H9 (cell line): Measurements from ENCODE around the gene CDYL2. TPM values are rescaled to one million over a fixed set of nuclear protein-coding genes. Genes with fewer than 3 reads are reported as not detected.

ENCODE experiments used
- DNase-seq: peaks from one replicate; pipeline ENCODE4 v3.0.0-alpha.2; 2017
- H2AFZ ChIP-seq: one replicate; pipeline ENCODE4 v1.6.1; 2013; ENCODE audit warnings: mild to moderate bottlenecking, low read length, control low read depth, moderate library complexity
- H2AK5ac ChIP-seq: 2 replicates; pipeline ENCODE4 v1.6.1; 2013; ENCODE audit warnings: low read length, control low read depth, mixed read lengths; ENCODE audit not compliant: insufficient read length
- H2BK120ac ChIP-seq: one replicate; pipeline ENCODE4 v1.6.1; 2013; ENCODE audit warnings: low read depth, mild to moderate bottlenecking, low read length, control low read depth, inconsistent platforms; ENCODE audit not compliant: poor library complexity, severe bottlenecking
- H2BK12ac ChIP-seq: 2 replicates; pipeline ENCODE4 v1.6.1; 2013; ENCODE audit warnings: low read length, control low read depth, mixed read lengths, low read depth; ENCODE audit not compliant: insufficient read length
- H2BK15ac ChIP-seq: 2 replicates; pipeline ENCODE4 v1.6.1; 2013; ENCODE audit warnings: low read depth, low read length, control low read depth
- H2BK20ac ChIP-seq: one replicate; pipeline ENCODE4 v1.6.1; 2013; ENCODE audit warnings: low read depth, mild to moderate bottlenecking, low read length, control low read depth, inconsistent platforms; ENCODE audit not compliant: poor library complexity, severe bottlenecking
- H2BK5ac ChIP-seq: 2 replicates; pipeline ENCODE4 v1.6.1; 2013; ENCODE audit warnings: low read length, control low read depth, mixed read lengths; ENCODE audit not compliant: insufficient read length
- H3K14ac ChIP-seq: 2 replicates; pipeline ENCODE4 v1.6.1; 2013; ENCODE audit warnings: low read length, control low read depth; ENCODE audit not compliant: insufficient read depth
- H3K18ac ChIP-seq: 2 replicates; pipeline ENCODE4 v1.6.1; 2013; ENCODE audit warnings: low read depth, mild to moderate bottlenecking, mixed read lengths, low read length, control low read depth; ENCODE audit not compliant: insufficient read length
- H3K23ac ChIP-seq: 2 replicates; pipeline ENCODE4 v1.6.1; 2013; ENCODE audit warnings: low read length, control low read depth, mixed read lengths, low read depth; ENCODE audit not compliant: insufficient read length
- H3K23me2 ChIP-seq: 2 replicates; pipeline ENCODE4 v1.6.1; 2013; ENCODE audit warnings: low read depth, mild to moderate bottlenecking, mixed read lengths, low read length, control low read depth; ENCODE audit not compliant: insufficient read length, poor library complexity, severe bottlenecking
- H3K27ac ChIP-seq: 2 replicates; pipeline ENCODE4 v1.5.1; 2013; ENCODE audit warnings: low read length, control low read depth, mixed read lengths, low read depth; ENCODE audit not compliant: insufficient read length
- H3K27me3 ChIP-seq: 2 replicates; pipeline ENCODE4 v1.6.1; 2013; ENCODE audit warnings: low read length, control low read depth, inconsistent platforms; ENCODE audit not compliant: insufficient read depth
- H3K4ac ChIP-seq: 2 replicates; pipeline ENCODE4 v1.6.1; 2013; ENCODE audit warnings: low read depth, mild to moderate bottlenecking, control low read depth, inconsistent platforms, low read length, moderate library complexity
- H3K4me1 ChIP-seq: 2 replicates; pipeline ENCODE4 v1.6.1; 2013; ENCODE audit warnings: low read length, control low read depth, inconsistent platforms; ENCODE audit not compliant: insufficient read depth
- H3K4me2 ChIP-seq: 2 replicates; pipeline ENCODE4 v1.6.1; 2013; ENCODE audit warnings: low read length, control low read depth, mixed read lengths; ENCODE audit not compliant: insufficient read length, insufficient read depth
- H3K56ac ChIP-seq: 2 replicates; pipeline ENCODE4 v1.6.1; 2013; ENCODE audit warnings: low read depth, mild to moderate bottlenecking, mixed read lengths, low read length, control low read depth; ENCODE audit not compliant: insufficient read length
- H3K79me1 ChIP-seq: 2 replicates; pipeline ENCODE4 v1.6.1; 2013; ENCODE audit warnings: low read depth, mild to moderate bottlenecking, moderate library complexity, low read length, control low read depth, inconsistent platforms; ENCODE audit not compliant: insufficient read depth, poor library complexity, severe bottlenecking
- H3K79me2 ChIP-seq: 2 replicates; pipeline ENCODE4 v1.6.1; 2013; ENCODE audit warnings: low read length, control low read depth, inconsistent platforms; ENCODE audit not compliant: insufficient read depth
- H3K9ac ChIP-seq: 2 replicates; pipeline ENCODE4 v1.6.1; 2013; ENCODE audit warnings: low read length, control low read depth, mixed read lengths; ENCODE audit not compliant: insufficient read length; ENCODE audit errors: extremely low read depth
- H3K9me3 ChIP-seq: one replicate; pipeline ENCODE4 v1.6.1; 2013; ENCODE audit warnings: low read depth, low read length, inconsistent platforms; ENCODE audit not compliant: control insufficient read depth
- H3T11ph ChIP-seq: one replicate; pipeline ENCODE4 v1.6.1; 2013; ENCODE audit warnings: mild to moderate bottlenecking, low read length, control low read depth, inconsistent platforms
- H4K20me1 ChIP-seq: one replicate; pipeline ENCODE4 v1.6.1; 2013; ENCODE audit not compliant: control insufficient read depth, insufficient read length, insufficient read depth
- H4K5ac ChIP-seq: 2 replicates; pipeline ENCODE4 v1.6.1; 2013; ENCODE audit warnings: low read depth, mild to moderate bottlenecking, mixed read lengths, low read length, control low read depth; ENCODE audit not compliant: insufficient read length
- H4K8ac ChIP-seq: replicated peaks from 2 replicates; pipeline ENCODE4 v1.6.1; 2013; ENCODE audit warnings: low read length, control low read depth, mixed read lengths, low read depth; ENCODE audit not compliant: insufficient read length
- H4K91ac ChIP-seq: 2 replicates; pipeline ENCODE4 v1.6.1; 2013; ENCODE audit warnings: low read depth, mild to moderate bottlenecking, moderate library complexity, mixed read lengths, low read length, control low read depth; ENCODE audit not compliant: insufficient read length
- H3K27ac Mint-ChIP-seq, 3 experiments: 2 replicates in 2 of 3; 3 replicates in 1 of 3; pipeline ENCODE4 v1.8.0; 2020 to 2021; ENCODE audit warnings: mixed read lengths in 3 of 3, mild to moderate bottlenecking in 1 of 3, moderate library complexity in 1 of 3
- H3K27me3 Mint-ChIP-seq: 2 replicates; pipeline ENCODE4 v1.8.0; 2021; ENCODE audit warnings: low read depth, mild to moderate bottlenecking, moderate library complexity, mixed read lengths
- H3K36me3 Mint-ChIP-seq, 3 experiments: 2 replicates in 2 of 3; 3 replicates in 1 of 3; pipeline ENCODE4 v1.8.0; 2020 to 2021; ENCODE audit warnings: low read depth in 3 of 3, mixed read lengths in 3 of 3; ENCODE audit not compliant: insufficient read depth in 1 of 3
- H3K4me1 Mint-ChIP-seq, 2 experiments: 2 replicates each; pipeline ENCODE4 v1.8.0; 2020; ENCODE audit warnings: mixed read lengths in 2 of 2
- H3K4me3 Mint-ChIP-seq, 2 experiments: 2 replicates in 1 of 2; 3 replicates in 1 of 2; pipeline ENCODE4 v1.8.0; 2020 to 2021; ENCODE audit warnings: mild to moderate bottlenecking in 2 of 2, mixed read lengths in 2 of 2, moderate library complexity in 1 of 2
- H3K9me3 Mint-ChIP-seq, 2 experiments: 2 replicates in 1 of 2; 3 replicates in 1 of 2; pipeline ENCODE4 v1.8.0; 2020; ENCODE audit warnings: mild to moderate bottlenecking in 2 of 2, mixed read lengths in 2 of 2, moderate library complexity in 1 of 2
- WGBS: extraction: QIAGEN DNeasy Blood & Tissue Kit; methylation state at CpG from one replicate; pipeline ENCODE4 v1.1.7; 2013; ENCODE audit warnings: missing lambda C conversion rate, low lambda C conversion rate, mixed read lengths; ENCODE audit not compliant: insufficient read length; ENCODE audit errors: extremely low coverage; 5-methylcytosine and 5-hydroxymethylcytosine counted together
- total RNA-seq: library from RNA; stranded (reverse); gene quantifications from 2 replicates; pipeline ENCODE4 v1.2.1, GENCODE V29; 2021
- TF ChIP-seq, protein P1 (sequence below): fragments of 200-600 bp; sonication (generic); conservative IDR thresholded peaks from 3 replicates; pipeline ENCODE4 v1.8.0; 2021; ENCODE audit warnings: antibody characterized with exemption, mild to moderate bottlenecking

The CDYL2 gene
- total RNA-seq, 1 experiment from 2014 or later: 4.2 TPM

DNA sequence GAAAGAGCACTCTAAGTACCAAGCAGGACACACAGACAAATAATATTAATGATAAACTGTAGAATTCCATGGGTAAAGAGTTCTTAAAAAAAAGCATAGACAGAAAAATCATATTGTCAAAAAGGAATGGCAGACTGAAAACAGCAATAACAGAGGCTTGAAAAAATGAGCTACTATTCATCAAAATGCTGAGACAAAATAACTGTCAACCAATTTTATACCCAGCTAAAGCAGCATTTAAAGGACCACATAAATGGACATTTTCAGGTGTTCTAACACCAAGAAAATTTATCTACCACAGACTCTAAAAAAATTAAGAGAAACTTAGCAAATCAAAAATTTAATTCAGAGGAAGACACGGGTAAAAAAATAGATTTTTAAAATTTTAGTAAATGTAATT is 144.5 kb downstream of the CDYL2 start:
- Mint-ChIP-seq H3K36me3 (peaks cover 0 to 5% (median 0%) of the 10 kb centered on the region in 3 experiments; a peak in 1 of 7 replicates), H3K4me1 (peaks cover 6 to 8% of the 10 kb centered on the region in 2 experiments; a peak in 2 of 4 replicates), H3K9me3 (peaks cover 10 to 12% of the 10 kb centered on the region in 2 experiments; a peak in 4 of 5 replicates), H3K4me3 (no peak overlapping the region), H3K27ac (no peak overlapping the region), H3K27me3 (peaks cover 14% of the 10 kb centered on the region)
- no peaks in the 10 kb centered on the region for H3K9me3 ChIP-seq
- H3K9ac ChIP-seq: no peak overlapping the region
- no peak overlapping the region for H4K5ac ChIP-seq
- no peak overlapping the region for H3T11ph ChIP-seq
- H3K27me3 ChIP-seq: no peaks in the 10 kb centered on the region
- H2AFZ ChIP-seq: no peak overlapping the region
- no peaks in the 10 kb centered on the region for H3K4me1 ChIP-seq
- 100% methylated on average over 1 of the region's 1 CpG for WGBS
- H4K91ac ChIP-seq: no peak overlapping the region
- no peaks in the 10 kb centered on the region for H4K20me1 ChIP-seq
- H3K79me1 ChIP-seq: no peaks in the 10 kb centered on the region
- H3K4ac ChIP-seq: no peak overlapping the region
- H2BK120ac ChIP-seq: no peak overlapping the region
- no peaks in the 10 kb centered on the region for H3K23me2 ChIP-seq
- no peak overlapping the region for H2AK5ac ChIP-seq
- H3K79me2 ChIP-seq: no peaks in the 10 kb centered on the region
- TF ChIP-seq, protein P1, sequence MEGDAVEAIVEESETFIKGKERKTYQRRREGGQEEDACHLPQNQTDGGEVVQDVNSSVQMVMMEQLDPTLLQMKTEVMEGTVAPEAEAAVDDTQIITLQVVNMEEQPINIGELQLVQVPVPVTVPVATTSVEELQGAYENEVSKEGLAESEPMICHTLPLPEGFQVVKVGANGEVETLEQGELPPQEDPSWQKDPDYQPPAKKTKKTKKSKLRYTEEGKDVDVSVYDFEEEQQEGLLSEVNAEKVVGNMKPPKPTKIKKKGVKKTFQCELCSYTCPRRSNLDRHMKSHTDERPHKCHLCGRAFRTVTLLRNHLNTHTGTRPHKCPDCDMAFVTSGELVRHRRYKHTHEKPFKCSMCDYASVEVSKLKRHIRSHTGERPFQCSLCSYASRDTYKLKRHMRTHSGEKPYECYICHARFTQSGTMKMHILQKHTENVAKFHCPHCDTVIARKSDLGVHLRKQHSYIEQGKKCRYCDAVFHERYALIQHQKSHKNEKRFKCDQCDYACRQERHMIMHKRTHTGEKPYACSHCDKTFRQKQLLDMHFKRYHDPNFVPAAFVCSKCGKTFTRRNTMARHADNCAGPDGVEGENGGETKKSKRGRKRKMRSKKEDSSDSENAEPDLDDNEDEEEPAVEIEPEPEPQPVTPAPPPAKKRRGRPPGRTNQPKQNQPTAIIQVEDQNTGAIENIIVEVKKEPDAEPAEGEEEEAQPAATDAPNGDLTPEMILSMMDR: no peak
- no peak overlapping the region for H3K56ac ChIP-seq
- H3K27ac ChIP-seq: no peak overlapping the region
- H2BK20ac ChIP-seq: no peak overlapping the region
- H3K4me2 ChIP-seq: no peak overlapping the region
- no peak for DNase-seq
- no peak overlapping the region for H4K8ac ChIP-seq
- no peak overlapping the region for H3K14ac ChIP-seq
- H3K18ac ChIP-seq: no peak overlapping the region
- H2BK12ac ChIP-seq: no peak overlapping the region
- no peak overlapping the region for H3K23ac ChIP-seq
- H2BK15ac ChIP-seq: no peak overlapping the region
- no peak overlapping the region for H2BK5ac ChIP-seq
